NCI-H1048 (cell line): ENCODE data around the gene MAP3K4.

ENCODE experiments used
- DNase-seq: peaks from one replicate; lab custom pipeline; 2025; lab: John Stamatoyannopoulos, UW

Gene MAP3K4

GRCh38 chr6:160991406-160992060 is at the start of gene MAP3K4:
Gene MAP3K4 (plus strand): TSS chr6:160991769. CDS start chr6:160991932, 163 bp downstream.
- DNase-seq = peak; percentile 40

GRCh38 chr6:160943997-160944396 is 47.6 kb upstream of the MAP3K4 start:
- no peak for DNase-seq

- DNase-seq = no peak
Observed at GRCh38 chr6:160945516-160946177, 45.9 kb upstream of the MAP3K4 start.

GRCh38 chr6:160949531-160949930 is 42.0 kb upstream of the MAP3K4 start:
- DNase-seq = no peak

GRCh38 chr6:160950507-160950906 is 41.1 kb upstream of the MAP3K4 start:
- DNase-seq = no peak

GRCh38 chr6:160951187-160952030 is 40.2 kb upstream of the MAP3K4 start:
- DNase-seq = no peak

- no peak for DNase-seq
Observed at GRCh38 chr6:160952633-160953281, 38.8 kb upstream of the MAP3K4 start.

GRCh38 chr6:160955508-160956295 is 35.9 kb upstream of the MAP3K4 start:
- DNase-seq = no peak

- no peak for DNase-seq
Observed at GRCh38 chr6:160956300-160957035, 35.1 kb upstream of the MAP3K4 start.

- no peak for DNase-seq
Observed at GRCh38 chr6:160959726-160960435, 31.7 kb upstream of the MAP3K4 start.

- DNase-seq = peak; percentile 70
Observed at GRCh38 chr6:160960839-160961238, 30.7 kb upstream of the MAP3K4 start.

GRCh38 chr6:160962835-160963623 is 28.5 kb upstream of the MAP3K4 start:
- DNase-seq = no peak

- no peak for DNase-seq
Observed at GRCh38 chr6:160963651-160964050, 27.9 kb upstream of the MAP3K4 start.

- no peak for DNase-seq
Observed at GRCh38 chr6:160965893-160966292, 25.7 kb upstream of the MAP3K4 start.

GRCh38 chr6:160966493-160967229 is 24.9 kb upstream of the MAP3K4 start:
- DNase-seq = no peak

- DNase-seq = no peak
Observed at GRCh38 chr6:160967351-160967750, 24.2 kb upstream of the MAP3K4 start.

- DNase-seq = no peak
Observed at GRCh38 chr6:160967833-160968232, 23.7 kb upstream of the MAP3K4 start.

GRCh38 chr6:160971171-160971570 is 20.4 kb upstream of the MAP3K4 start:
- DNase-seq = no peak

- no peak for DNase-seq
Observed at GRCh38 chr6:160972111-160972510, 19.5 kb upstream of the MAP3K4 start.
